GM12878 (cell line): ENCODE results near the gene CDRT15.

Source experiments
- CHD1 ChIP-seq: IDR thresholded peaks from 2 replicates; pipeline ENCODE4 v1.6.1; 2012; ENCODE audit warnings: low read depth, low read length, improper control_type of control experiment
- CTCF ChIP-seq, 3 experiments: IDR thresholded peaks in 2 of 3; conservative IDR thresholded peaks in 1 of 3; 2 replicates each; pipeline ENCODE4 v1.5.1; 2011; ENCODE audit warnings: low read depth in 3 of 3, low read length in 3 of 3, mild to moderate bottlenecking in 3 of 3, control low read depth in 2 of 3, moderate library complexity in 2 of 3, inconsistent platforms in 1 of 3, mixed read lengths in 1 of 3; ENCODE audit not compliant: control insufficient read depth in 2 of 3, insufficient read depth in 1 of 3; ENCODE audit errors: extremely low read depth in 1 of 3
- KDM1A ChIP-seq: fragments of 200-600 bp; sonication (generic); IDR thresholded peaks from 2 replicates; pipeline ENCODE4 v1.6.1; 2016; ENCODE audit warnings: borderline replicate concordance
- MYC ChIP-seq: IDR thresholded peaks from 2 replicates; pipeline ENCODE4 v1.6.1; 2011; ENCODE audit warnings: mild to moderate bottlenecking, low read length, moderate library complexity, inconsistent platforms; ENCODE audit not compliant: insufficient read depth, insufficient replicate concordance, insufficient read length, severe bottlenecking
- RELA ChIP-seq: fragments of 450-650 bp; IDR thresholded peaks from 2 replicates; pipeline ENCODE4 v1.8.0; 2014; ENCODE audit warnings: borderline replicate concordance; ENCODE audit not compliant: partially characterized antibody
- SIN3A ChIP-seq: IDR thresholded peaks from 2 replicates; pipeline ENCODE4 v1.6.1; 2012; ENCODE audit warnings: low read depth, low read length, improper control_type of control experiment
- TBL1XR1 ChIP-seq: IDR thresholded peaks from 2 replicates; pipeline ENCODE4 v1.6.1; 2012; ENCODE audit warnings: low read depth, low read length, improper control_type of control experiment
- ZNF274 ChIP-seq: IDR thresholded peaks from one replicate; pipeline ENCODE4 v1.8.0; 2011; ENCODE audit not compliant: insufficient read length, insufficient read depth
- ZNF687 ChIP-seq: fragments of 450-650 bp; IDR thresholded peaks from 2 replicates; pipeline ENCODE4 v1.6.1; 2017; ENCODE audit warnings: mild to moderate bottlenecking, moderate library complexity

GRCh38 chr17:14269473-14269872 is 32.8 kb upstream of the CDRT15 start:
- TF ChIP-seq CHD1 (no peak), MYC (no peak), KDM1A (no peak), RELA (no peak), CTCF (IDR thresholded peaks at IDR 0.05 in 2 of 3, conservative IDR thresholded peaks at IDR 0.05 in 1 of 3; ENCODE audit: control insufficient read depth in 2 of 3, extremely low read depth in 1 of 3, insufficient read depth in 1 of 3, low read depth in 3 of 3, low read length in 3 of 3) (no peak), TBL1XR1 (no peak), ZNF687 (no peak), SIN3A (no peak), ZNF274 (no peak)
